Keratinocyte (primary cell): ENCODE measurements around the gene RBMY1F. TPM values are rescaled to one million over a fixed set of nuclear protein-coding genes. Genes with fewer than 3 reads are reported as not detected.

Experiments
- polyA plus RNA-seq, 5 experiments: library from polyadenylated mRNA; depleted of rRNA in 3 of 5; stranded (reverse) in 3 of 5; stranded (forward) in 1 of 5; unstranded in 1 of 5; fragments of >200 nt; gene quantifications; 1 replicate in 1 of 5; 2 replicates in 3 of 5; 3 replicates in 1 of 5; pipeline versions ENCODE4 v1.2.1 to v1.2.3, GENCODE V29; 2011 to 2012; ENCODE audit warnings: missing spikeins in 2 of 5, low read depth in 1 of 5, low replicate concordance in 1 of 5

RBMY1F gene
- polyA plus RNA-seq, 1 donor (not counting 4 experiments of a cell fraction or from before 2014, with no cell fraction given) = not detected

Other genes starting within 250 kb of the RBMY1F start
- gene RBMY1J, start 220.5 kb upstream of the RBMY1F start, polyA plus RNA-seq = not detected in 3 replicates